ENCODE data around the gene LYPD6B. TPM values are rescaled to one million over a fixed set of nuclear protein-coding genes. Genes with fewer than 3 reads are reported as not detected.

Gene LYPD6B
- total RNA-seq, 5 donors from 2014 or later (not counting 1 experiment from before 2014, with no cell fraction given): not detected

- H3K4me3 Mint-ChIP-seq: no peak overlapping the region
- no peak overlapping the region for H3K27ac Mint-ChIP-seq
- ATAC-seq (replicated peaks in 1 of 4): no peak
These were observed 166.6 kb downstream of the LYPD6B start for GRCh38 chr2:149205143-149205542.

GRCh38 chr2:149213764-149214493 lies 175.4 kb downstream of the LYPD6B start:
- peaks cover 3 to 9% of the 10 kb centered on the region in 2 donors for H3K27me3 Mint-ChIP-seq
- ATAC-seq (replicated peaks in 1 of 4) (no peak), DNase-seq (no peak)
- Histone ChIP-seq H3K27ac (ENCODE audit: low read length) (no peak overlapping the region), H3K27me3 (replicated peaks in 1 of 2; ENCODE audit: control insufficient read depth in 2 of 2, extremely low read depth in 1 of 2, insufficient read depth in 2 of 2, low read length in 1 of 2) (no peaks in the 10 kb centered on the region), H3K4me1 (ENCODE audit: control insufficient read depth in 1 of 2, extremely low read depth in 1 of 2, insufficient read depth in 2 of 2, low read length in 2 of 2) (no peaks in the 10 kb centered on the region), H3K4me3 (ENCODE audit: control insufficient read depth in 1 of 2, extremely low read depth in 1 of 2, low read length in 1 of 2) (no peak overlapping the region), H3K9me3 (no peaks in the 10 kb centered on the region), H3K36me3 (ENCODE audit: control insufficient read depth in 2 of 2, extremely low read depth in 1 of 2, insufficient read depth in 1 of 2, low read length in 1 of 2) (no peaks in the 10 kb centered on the region)
- no peak overlapping the region for H3K4me3 Mint-ChIP-seq
- H3K36me3 Mint-ChIP-seq: no peaks in the 10 kb centered on the region
- no peaks in the 10 kb centered on the region for H3K9me3 Mint-ChIP-seq
- H3K4me1 Mint-ChIP-seq: no peaks in the 10 kb centered on the region
- H3K27ac Mint-ChIP-seq: no peak overlapping the region
- CTCF ChIA-PET: no interaction called here
- 80% methylated on average over 1 of the region's 4 CpGs for WGBS (ENCODE audit: insufficient coverage)
- POLR2A ChIA-PET: no interaction called here

More at GRCh38 chr2:149205143-149205542, 166.6 kb downstream of the LYPD6B start:
- Histone ChIP-seq H3K4me3 (ENCODE audit: control insufficient read depth in 1 of 2, extremely low read depth in 1 of 2, low read length in 1 of 2) (no peak overlapping the region), H3K4me1 (ENCODE audit: control insufficient read depth in 1 of 2, extremely low read depth in 1 of 2, insufficient read depth in 2 of 2, low read length in 2 of 2) (no peaks in the 10 kb centered on the region), H3K9me3 (no peaks in the 10 kb centered on the region), H3K36me3 (ENCODE audit: control insufficient read depth in 2 of 2, extremely low read depth in 1 of 2, insufficient read depth in 1 of 2, low read length in 1 of 2) (no peaks in the 10 kb centered on the region), H3K27ac (ENCODE audit: low read length) (no peak overlapping the region), H3K27me3 (replicated peaks in 1 of 2; ENCODE audit: control insufficient read depth in 2 of 2, extremely low read depth in 1 of 2, insufficient read depth in 2 of 2, low read length in 1 of 2) (no peaks in the 10 kb centered on the region)
- WGBS (ENCODE audit: insufficient coverage): 88% methylated on average over 4 of the region's 8 CpGs
- Mint-ChIP-seq H3K9me3 (no peaks in the 10 kb centered on the region), H3K27me3 (peaks cover 4 to 5% of the 10 kb centered on the region in 2 donors), H3K36me3 (no peaks in the 10 kb centered on the region), H3K4me1 (no peaks in the 10 kb centered on the region)
- CTCF ChIA-PET: no interaction called here
- DNase-seq: no peak
- POLR2A ChIA-PET: no interaction called here

DNA sequence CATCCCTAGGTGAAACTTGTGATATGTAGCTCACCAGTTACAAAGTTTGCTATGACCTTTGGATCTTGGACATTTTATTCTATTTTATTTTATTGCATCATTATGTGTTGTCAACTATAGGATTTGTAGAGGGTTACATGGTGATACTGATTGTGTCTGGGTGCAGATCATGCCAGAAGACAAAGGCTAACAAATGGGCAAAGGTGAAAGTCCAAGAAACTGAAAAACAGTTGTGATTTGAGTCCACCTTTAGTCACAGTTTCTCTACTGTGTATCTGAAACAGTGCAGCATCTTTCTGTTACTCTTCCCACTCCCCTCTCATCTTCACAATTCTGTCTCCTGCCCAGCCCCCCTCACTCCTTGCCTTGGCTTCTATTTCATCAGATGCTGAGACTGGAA lies 180.0 kb downstream of the LYPD6B start:
- ATAC-seq (replicated peaks in 1 of 4) (no peak), DNase-seq (no peak)
- H3K27ac ChIP-seq (ENCODE audit: low read length): no peak overlapping the region
- Mint-ChIP-seq H3K27ac (no peak overlapping the region), H3K9me3 (no peaks in the 10 kb centered on the region), H3K4me3 (no peak overlapping the region), H3K27me3 (peaks cover 10 to 13% of the 10 kb centered on the region in 2 donors), H3K36me3 (no peaks in the 10 kb centered on the region), H3K4me1 (no peaks in the 10 kb centered on the region)
- no peaks in the 10 kb centered on the region for H3K9me3 ChIP-seq
- CTCF ChIA-PET: no interaction called here
- H3K4me3 ChIP-seq (ENCODE audit: control insufficient read depth in 1 of 2, extremely low read depth in 1 of 2, low read length in 1 of 2): no peak overlapping the region
- POLR2A ChIA-PET: no interaction called here
- H3K4me1 ChIP-seq (ENCODE audit: control insufficient read depth in 1 of 2, extremely low read depth in 1 of 2, insufficient read depth in 2 of 2, low read length in 2 of 2): no peaks in the 10 kb centered on the region
- peaks cover 0 to 3% of the 10 kb centered on the region in 2 experiments for H3K27me3 ChIP-seq (replicated peaks in 1 of 2; ENCODE audit: control insufficient read depth in 2 of 2, extremely low read depth in 1 of 2, insufficient read depth in 2 of 2, low read length in 1 of 2)
- H3K36me3 ChIP-seq (ENCODE audit: control insufficient read depth in 2 of 2, extremely low read depth in 1 of 2, insufficient read depth in 1 of 2, low read length in 1 of 2): no peaks in the 10 kb centered on the region

GRCh38 chr2:149219856-149220255 lies 181.4 kb downstream of the LYPD6B start:
- H3K4me1 ChIP-seq (ENCODE audit: control insufficient read depth in 1 of 2, extremely low read depth in 1 of 2, insufficient read depth in 2 of 2, low read length in 2 of 2): no peaks in the 10 kb centered on the region
- no peak overlapping the region for H3K27ac ChIP-seq (ENCODE audit: low read length)
- DNase-seq: no peak
- no peak for ATAC-seq (replicated peaks in 1 of 4)
- POLR2A ChIA-PET: no interaction called here
- no peaks in the 10 kb centered on the region for H3K4me1 Mint-ChIP-seq
- no peak overlapping the region for H3K4me3 Mint-ChIP-seq
- H3K4me3 ChIP-seq (ENCODE audit: control insufficient read depth in 1 of 2, extremely low read depth in 1 of 2, low read length in 1 of 2): no peak overlapping the region
- no peaks in the 10 kb centered on the region for H3K36me3 ChIP-seq (ENCODE audit: control insufficient read depth in 2 of 2, extremely low read depth in 1 of 2, insufficient read depth in 1 of 2, low read length in 1 of 2)
- H3K27me3 ChIP-seq (replicated peaks in 1 of 2; ENCODE audit: control insufficient read depth in 2 of 2, extremely low read depth in 1 of 2, insufficient read depth in 2 of 2, low read length in 1 of 2): peaks cover 0 to 3% of the 10 kb centered on the region in 2 experiments
- H3K36me3 Mint-ChIP-seq: no peaks in the 10 kb centered on the region
- H3K27me3 Mint-ChIP-seq: peaks cover 10 to 13% of the 10 kb centered on the region in 2 donors
- 88% methylated on average over 2 of the region's 3 CpGs for WGBS (ENCODE audit: insufficient coverage)
- no peaks in the 10 kb centered on the region for H3K9me3 Mint-ChIP-seq
- no peaks in the 10 kb centered on the region for H3K9me3 ChIP-seq
- no peak overlapping the region for H3K27ac Mint-ChIP-seq
- CTCF ChIA-PET: no interaction called here

DNA sequence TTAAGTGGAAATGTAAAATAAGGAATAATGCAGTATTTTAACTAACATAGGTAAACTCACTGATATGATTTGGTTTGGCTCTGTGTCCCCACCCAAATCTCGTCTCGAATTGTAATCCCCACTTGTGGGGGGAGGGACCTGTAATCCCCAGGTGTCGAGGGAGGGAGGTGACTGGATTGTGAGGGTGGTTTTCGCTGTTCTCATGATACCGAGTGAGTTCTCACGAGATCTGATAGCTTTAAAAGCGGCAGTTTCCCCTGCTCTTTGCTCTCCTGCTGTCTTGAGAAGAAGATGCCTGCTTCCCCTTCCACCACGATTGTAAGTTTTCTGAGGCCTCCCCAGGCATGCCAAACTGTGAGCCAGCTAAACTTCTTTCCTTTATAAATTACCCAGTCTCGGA lies 182.5 kb downstream of the LYPD6B start:
- H3K4me3 Mint-ChIP-seq: no peak overlapping the region
- Histone ChIP-seq H3K9me3 (no peaks in the 10 kb centered on the region), H3K27ac (ENCODE audit: low read length) (no peak overlapping the region), H3K36me3 (ENCODE audit: control insufficient read depth in 2 of 2, extremely low read depth in 1 of 2, insufficient read depth in 1 of 2, low read length in 1 of 2) (no peaks in the 10 kb centered on the region), H3K27me3 (replicated peaks in 1 of 2; ENCODE audit: control insufficient read depth in 2 of 2, extremely low read depth in 1 of 2, insufficient read depth in 2 of 2, low read length in 1 of 2) (peaks cover 0 to 5% of the 10 kb centered on the region in 2 experiments), H3K4me1 (ENCODE audit: control insufficient read depth in 1 of 2, extremely low read depth in 1 of 2, insufficient read depth in 2 of 2, low read length in 2 of 2) (no peaks in the 10 kb centered on the region), H3K4me3 (ENCODE audit: control insufficient read depth in 1 of 2, extremely low read depth in 1 of 2, low read length in 1 of 2) (no peak overlapping the region)
- 68% methylated on average over 6 of the region's 9 CpGs for WGBS (ENCODE audit: insufficient coverage)
- H3K4me1 Mint-ChIP-seq: no peaks in the 10 kb centered on the region
- ATAC-seq (replicated peaks in 1 of 4) (no peak), DNase-seq (no peak)
- CTCF ChIA-PET: no interaction called here
- POLR2A ChIA-PET: no interaction called here
- peaks cover 10 to 19% of the 10 kb centered on the region in 2 donors for H3K27me3 Mint-ChIP-seq
- H3K36me3 Mint-ChIP-seq: no peaks in the 10 kb centered on the region
- no peaks in the 10 kb centered on the region for H3K9me3 Mint-ChIP-seq
- no peak overlapping the region for H3K27ac Mint-ChIP-seq

DNA sequence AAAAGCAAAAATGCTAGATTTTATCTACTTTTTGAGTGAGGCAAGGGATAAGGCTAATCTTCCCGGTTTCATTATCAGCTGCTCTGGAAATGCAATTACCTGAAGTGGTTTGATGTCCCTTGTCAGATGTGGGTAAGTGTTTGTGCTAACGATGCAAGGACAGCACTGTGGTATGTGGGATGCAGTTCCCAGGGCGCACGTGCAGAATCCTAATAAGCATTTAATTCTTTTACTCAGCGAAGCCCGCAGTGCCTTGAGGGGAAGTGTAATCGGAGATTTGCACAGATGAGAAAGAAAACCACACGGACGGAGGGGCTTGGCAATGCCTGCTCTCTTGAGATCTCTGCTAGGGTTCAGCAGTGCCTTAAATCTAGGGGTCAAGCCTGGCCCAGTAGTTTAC lies 183.4 kb downstream of the LYPD6B start:
- ATAC-seq (replicated peaks in 1 of 4) (no peak), DNase-seq (no peak)
- H3K4me1 ChIP-seq (ENCODE audit: control insufficient read depth in 1 of 2, extremely low read depth in 1 of 2, insufficient read depth in 2 of 2, low read length in 2 of 2): no peaks in the 10 kb centered on the region
- Mint-ChIP-seq H3K27ac (no peak overlapping the region), H3K4me1 (no peaks in the 10 kb centered on the region), H3K27me3 (peaks cover 15 to 25% of the 10 kb centered on the region in 2 donors), H3K4me3 (no peak overlapping the region), H3K9me3 (no peaks in the 10 kb centered on the region), H3K36me3 (no peaks in the 10 kb centered on the region)
- whole genome bisulfite sequencing (ENCODE audit: insufficient coverage): 74% methylated on average over 9 of the region's 9 CpGs
- no peaks in the 10 kb centered on the region for H3K9me3 ChIP-seq
- ChIA-PET CTCF (no interaction called here), POLR2A (no interaction called here)
- H3K27ac ChIP-seq (ENCODE audit: low read length): no peak overlapping the region
- H3K27me3 ChIP-seq (replicated peaks in 1 of 2; ENCODE audit: control insufficient read depth in 2 of 2, extremely low read depth in 1 of 2, insufficient read depth in 2 of 2, low read length in 1 of 2): peaks cover 0 to 7% of the 10 kb centered on the region in 2 experiments
- no peak overlapping the region for H3K4me3 ChIP-seq (ENCODE audit: control insufficient read depth in 1 of 2, extremely low read depth in 1 of 2, low read length in 1 of 2)
- no peaks in the 10 kb centered on the region for H3K36me3 ChIP-seq (ENCODE audit: control insufficient read depth in 2 of 2, extremely low read depth in 1 of 2, insufficient read depth in 1 of 2, low read length in 1 of 2)

Data from T-cell (primary cell).